Activated CD4-positive, alpha-beta T cell treated with anti-CD3 and anti-CD28 coated beads for 36 hours (primary cell): ENCODE measurements around the gene AMHR2. TPM values are rescaled to one million over a fixed set of nuclear protein-coding genes. Genes with fewer than 3 reads are reported as not detected.
"Not testable (repeated sequence)": the region's sequence is repeated elsewhere in the genome, so short reads cannot be mapped to it uniquely, and the experiment has no call there.

Experiments
- ATAC-seq: fragments of 200-7000 bp; cut with Tn5 transposase; one replicate; pipeline ENCODE4 v1.10.0; 2021; ENCODE audit warnings: mild to moderate bottlenecking, moderate library complexity
- CTCF ChIA-PET: fragments of 350-600 bp; sonication (Branson Sonifier 250); formaldehyde crosslinking; loops from one replicate; lab custom pipeline; 2021; ENCODE audit warnings: antibody characterized with exemption; lab: Charles Lee
- POLR2A ChIA-PET: fragments of 350-600 bp; sonication (Branson Sonifier 250); formaldehyde crosslinking; loops from one replicate; lab custom pipeline; 2021; ENCODE audit warnings: antibody characterized with exemption, inconsistent platforms; lab: Charles Lee
- DNase-seq: peaks from one replicate; pipeline ENCODE4 v3.0.0-alpha.2; 2020
- H3K27ac Mint-ChIP-seq: one replicate; pipeline ENCODE4 v1.8.0; 2021; ENCODE audit warnings: mixed read lengths
- H3K27me3 Mint-ChIP-seq: one replicate; pipeline ENCODE4 v1.8.0; 2021; ENCODE audit warnings: mixed read lengths
- H3K36me3 Mint-ChIP-seq: one replicate; pipeline ENCODE4 v1.8.0; 2021; ENCODE audit warnings: low read depth, mixed read lengths
- H3K4me1 Mint-ChIP-seq: one replicate; pipeline ENCODE4 v1.8.0; 2021; ENCODE audit warnings: mixed read lengths
- H3K4me3 Mint-ChIP-seq: one replicate; pipeline ENCODE4 v1.8.0; 2021; ENCODE audit warnings: mild to moderate bottlenecking, moderate library complexity, mixed read lengths
- H3K9me3 Mint-ChIP-seq: one replicate; pipeline ENCODE4 v1.8.0; 2021; ENCODE audit warnings: low read depth, mixed read lengths
- intact Hi-C, 2 experiments: fragments of 100-400 bp; cut with DNase I in 1 of 2; cut with micrococcal nuclease in 1 of 2; formaldehyde crosslinking; loops; one replicate each; pipeline versions ENCODE4 v1.14.2 to v1.15.1; 2022 to 2024; cut with DNase I, micrococcal nuclease
- total RNA-seq, 2 experiments: library from RNA; stranded (reverse); gene quantifications; one replicate each; pipeline ENCODE4 v1.2.3, GENCODE V29; 2021

Gene AMHR2
- total RNA-seq = not detected

DNA sequence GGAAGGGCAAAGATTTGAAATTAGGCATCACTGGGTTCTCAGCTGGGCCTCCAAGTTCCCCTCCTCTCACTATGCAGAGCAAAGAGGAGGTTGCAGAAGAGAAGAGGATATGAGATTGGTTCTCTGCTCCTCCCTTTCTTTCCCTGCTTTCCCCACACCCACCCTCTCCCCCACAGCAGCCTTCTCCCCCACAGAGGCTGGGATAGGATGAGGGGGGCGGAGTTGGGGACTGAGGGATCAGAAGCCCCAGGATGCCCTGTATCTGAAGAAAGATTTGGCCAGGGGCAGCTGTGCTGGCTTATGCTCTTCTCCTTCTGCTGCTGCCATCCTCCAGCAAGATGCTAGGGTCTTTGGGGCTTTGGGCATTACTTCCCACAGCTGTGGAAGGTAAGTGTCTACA lies at the start of gene AMHR2:
Gene AMHR2, plus strand, starts transcription at position 259 of the 400 bp plus-strand sequence. Its CDS starts 80 bp downstream, at position 339.
- POLR2A ChIA-PET = no interaction called here
- Mint-ChIP-seq H3K9me3 (no peaks in the 10 kb centered on the region), H3K36me3 (no peaks in the 10 kb centered on the region), H3K4me1 (peaks cover 30% of the 10 kb centered on the region), H3K27ac (no peak within 1 kb of the TSS), H3K27me3 (no peaks in the 10 kb centered on the region), H3K4me3 (no peak within 1 kb of the TSS)
- intact Hi-C loops = no loop called here
- CTCF ChIA-PET = interaction anchor here (1.0 to 7.0 kb wide), 3 partner anchors 12 to 100 kb away, joined by 5 to 117 read pairs (median 6); no protein-coding TSS in a partner anchor
- ATAC-seq (no peak), DNase-seq (no peak)

DNA sequence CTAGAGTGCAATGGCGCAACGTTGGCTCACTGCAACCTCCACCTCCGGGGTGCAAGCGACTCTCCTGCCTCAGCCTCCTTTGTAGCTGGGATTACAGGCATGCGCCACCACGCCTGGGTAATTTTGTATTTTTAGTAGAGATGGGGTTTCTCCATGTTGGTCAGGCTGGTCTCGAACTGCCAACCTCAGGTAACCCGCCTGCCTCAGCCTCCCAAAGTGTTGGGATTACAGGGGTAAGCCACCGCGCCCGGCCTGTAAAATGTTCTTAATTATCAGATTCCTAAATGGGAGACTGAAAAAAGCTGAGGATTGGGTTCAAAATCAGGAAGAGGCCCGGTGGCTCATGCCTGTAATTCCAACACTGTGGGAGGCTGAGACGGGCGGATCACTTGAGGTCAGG lies 49.4 kb upstream of the AMHR2 start:
- ATAC-seq, DNase-seq, H3K4me3 Mint-ChIP-seq, H3K27ac Mint-ChIP-seq, H3K36me3 Mint-ChIP-seq, H3K27me3 Mint-ChIP-seq, intact Hi-C loops, H3K9me3 Mint-ChIP-seq, POLR2A ChIA-PET: not testable (repeated sequence)
- CTCF ChIA-PET = interaction anchor here (0.7 to 1.1 kb wide), 2 partner anchors 48 to 56 kb away, joined by 3 to 4 read pairs; no protein-coding TSS in a partner anchor
- H3K4me1 Mint-ChIP-seq = peaks cover 31% of the 10 kb centered on the region

DNA sequence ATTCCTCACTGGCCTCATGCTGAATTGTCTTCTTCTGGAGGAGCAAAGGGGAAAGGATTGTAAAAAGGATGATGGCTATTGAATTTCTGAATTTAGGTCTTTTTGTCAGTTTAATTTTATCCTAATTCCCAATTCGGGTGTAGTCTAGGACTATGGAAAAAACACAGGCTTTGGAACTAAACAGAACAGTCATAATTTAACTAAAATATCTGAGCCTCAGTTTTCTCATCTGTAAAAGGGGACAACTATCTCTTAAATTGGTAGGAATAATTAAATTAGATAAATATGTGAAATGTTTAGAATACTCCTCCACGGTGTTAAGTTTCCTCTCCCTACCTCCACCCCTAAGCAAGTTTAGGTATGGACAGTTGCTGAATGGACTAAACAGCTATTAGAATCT lies 46.9 kb upstream of the AMHR2 start:
- Mint-ChIP-seq H3K27me3 (no peaks in the 10 kb centered on the region), H3K9me3 (no peaks in the 10 kb centered on the region), H3K4me3 (no peak overlapping the region), H3K36me3 (peaks cover 9% of the 10 kb centered on the region), H3K4me1 (peaks cover 34% of the 10 kb centered on the region), H3K27ac (peak overlapping the region; percentile 19)
- no peak for ATAC-seq
- DNase-seq = no peak
- intact Hi-C loops = no loop called here
- ChIA-PET CTCF (interaction anchor here (1.0 to 3.7 kb wide), 2 partner anchors 10 to 24 kb away, joined by 3 to 28 read pairs; no protein-coding TSS in a partner anchor), POLR2A (no interaction called here)

DNA sequence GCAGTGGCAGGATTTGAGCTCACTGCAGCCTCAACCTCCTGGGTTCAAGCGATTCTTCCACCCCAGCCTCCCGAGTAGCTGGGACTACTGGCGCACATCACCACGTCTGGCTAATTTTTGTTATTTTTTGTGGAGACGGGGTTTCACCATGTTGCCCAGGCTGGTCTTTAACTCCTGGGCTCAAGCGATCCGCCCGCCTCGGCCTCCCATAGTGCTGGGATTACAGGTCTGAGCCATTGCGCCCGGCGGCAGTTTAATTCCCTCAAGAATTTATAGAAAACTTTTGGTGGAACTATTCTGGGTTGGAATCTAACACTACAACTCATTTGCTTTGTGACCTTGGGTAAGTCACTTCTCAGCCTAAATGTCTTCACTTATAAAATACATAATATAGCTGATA lies 45.4 kb upstream of the AMHR2 start:
- H3K4me3 Mint-ChIP-seq = no peak overlapping the region
- DNase-seq = no peak
- ATAC-seq = no peak
- peaks cover 24% of the 10 kb centered on the region for H3K36me3 Mint-ChIP-seq
- intact Hi-C loops = loop anchor here in 1 of 2 experiments (2.0 kb wide), 2 partner anchors 123 to 371 kb away; partner anchors contain the start of genes EIF4B and TARBP2
- H3K27ac Mint-ChIP-seq = no peak overlapping the region
- H3K9me3 Mint-ChIP-seq = no peaks in the 10 kb centered on the region
- POLR2A ChIA-PET = no interaction called here
- no peaks in the 10 kb centered on the region for H3K27me3 Mint-ChIP-seq
- peaks cover 36% of the 10 kb centered on the region for H3K4me1 Mint-ChIP-seq
- CTCF ChIA-PET = interaction anchor here (0.7 to 4.4 kb wide), 6 partner anchors 26 to 123 kb away, joined by 3 to 28 read pairs (median 9); partner anchors contain the start of genes AAAS and TARBP2

DNA sequence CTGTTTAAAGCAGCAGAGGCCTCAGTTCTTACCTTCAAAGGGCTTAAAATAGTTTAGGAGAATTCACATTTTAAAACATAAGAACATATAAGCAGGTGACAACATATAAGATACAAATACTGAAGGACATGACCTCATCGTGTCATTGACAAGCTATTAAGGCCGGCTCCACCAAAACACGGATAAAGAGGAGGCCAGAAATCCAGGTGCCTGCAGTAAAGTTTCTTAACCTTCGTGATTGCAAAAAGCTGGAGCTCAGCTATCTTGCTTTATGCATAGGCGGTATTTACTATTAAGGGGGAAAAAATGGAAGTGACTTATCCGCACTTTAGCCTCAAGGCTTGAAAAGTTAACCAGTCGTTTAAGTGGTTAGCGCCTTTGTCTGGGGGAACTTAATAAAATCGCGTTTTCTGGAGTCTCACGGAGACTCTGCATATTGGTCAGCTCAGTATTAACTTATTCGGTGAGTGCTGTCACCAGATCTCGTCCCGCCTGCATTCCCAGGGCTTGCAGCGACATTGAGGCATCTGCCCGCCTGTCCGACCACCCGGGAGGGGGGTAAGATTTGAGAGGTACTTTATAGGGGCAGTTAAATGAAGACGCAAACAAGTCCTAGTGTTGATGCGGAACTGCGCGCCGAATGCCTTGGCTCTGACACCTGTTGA lies 44.8 kb upstream of the AMHR2 start:
- H3K4me3 Mint-ChIP-seq = no peak overlapping the region
- intact Hi-C loops = loop anchor here (1.0 to 2.0 kb wide), 6 partner anchors 55 to 372 kb away; partner anchors contain the start of genes CALCOCO1 (in 1 of the 2), CSAD (in 1 of the 2), EIF4B (in 1 of the 2) and PRR13 (in 1 of the 2)
- peaks cover 31% of the 10 kb centered on the region for H3K36me3 Mint-ChIP-seq
- ATAC-seq = no peak
- no peak overlapping the region for H3K27ac Mint-ChIP-seq
- DNase-seq = no peak
- POLR2A ChIA-PET = interaction anchor here (0.5 to 1.9 kb wide), 16 partner anchors 13 to 373 kb away, joined by 3 to 22 read pairs (median 5); partner anchors contain the start of genes AAAS, CSAD, EIF4B and TARBP2
- H3K9me3 Mint-ChIP-seq = no peaks in the 10 kb centered on the region
- H3K27me3 Mint-ChIP-seq = no peaks in the 10 kb centered on the region
- peaks cover 37% of the 10 kb centered on the region for H3K4me1 Mint-ChIP-seq
- CTCF ChIA-PET = interaction anchor here (0.7 to 4.4 kb wide), 15 partner anchors 13 to 367 kb away, joined by 3 to 28 read pairs (median 4); partner anchors contain the start of genes AAAS and TARBP2

DNA sequence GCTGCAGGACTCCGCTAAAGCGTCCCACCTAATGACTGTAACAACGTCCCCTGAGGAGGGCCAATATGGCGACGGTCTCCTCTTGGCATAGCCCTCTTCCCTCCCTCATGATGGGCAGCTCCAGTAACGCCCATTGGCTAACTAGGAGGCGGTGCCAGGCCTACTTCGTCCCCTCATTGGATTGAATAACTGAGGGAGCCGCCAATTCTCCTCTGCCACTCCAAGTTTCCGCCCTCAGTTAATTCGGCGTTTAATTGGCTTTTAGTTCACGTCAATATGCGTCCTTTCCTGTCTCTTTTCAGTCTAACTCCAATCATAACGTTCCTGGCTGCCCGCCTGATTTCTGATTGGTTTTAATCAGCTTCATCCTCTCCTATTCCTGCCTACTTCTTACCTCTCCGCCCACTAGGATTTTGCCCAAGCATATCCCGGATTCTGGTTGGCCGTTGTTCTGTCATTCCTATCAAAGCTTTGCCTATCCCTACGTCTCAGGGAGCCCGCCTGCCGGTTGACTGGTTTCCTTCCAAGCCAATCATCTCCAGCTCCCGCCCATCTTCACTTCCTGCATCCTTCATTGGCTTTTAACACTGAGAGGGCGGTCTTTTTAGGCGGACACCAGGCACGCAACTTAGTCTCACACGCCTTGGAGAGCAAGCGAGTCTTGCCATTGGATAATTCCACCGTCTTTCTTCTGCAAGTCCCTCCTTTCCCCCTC lies 44.1 kb upstream of the AMHR2 start:
- Mint-ChIP-seq H3K4me1 (peaks cover 39% of the 10 kb centered on the region), H3K36me3 (peaks cover 35% of the 10 kb centered on the region), H3K9me3 (no peaks in the 10 kb centered on the region), H3K27ac (no peak overlapping the region), H3K27me3 (no peaks in the 10 kb centered on the region), H3K4me3 (no peak overlapping the region)
- DNase-seq (peak; percentile 96), ATAC-seq (peak; percentile 82)
- intact Hi-C loops = loop anchor here (1.0 to 2.0 kb wide), 20 partner anchors 27 to 901 kb away; partner anchors contain the start of genes EIF4B (in 2 of the 2), PRR13 (in 2 of the 2), AAAS (in 1 of the 2) and ATF7 (in 1 of the 2)
- ChIA-PET POLR2A (interaction anchor here (0.5 to 1.9 kb wide), 17 partner anchors 13 to 373 kb away, joined by 3 to 22 read pairs (median 5); partner anchors contain the start of genes AAAS, CSAD, EIF4B and MYG1), CTCF (interaction anchor here (0.6 to 4.4 kb wide), 17 partner anchors 14 to 366 kb away, joined by 3 to 28 read pairs (median 4); partner anchors contain the start of genes AAAS, ESPL1 and TARBP2)

DNA sequence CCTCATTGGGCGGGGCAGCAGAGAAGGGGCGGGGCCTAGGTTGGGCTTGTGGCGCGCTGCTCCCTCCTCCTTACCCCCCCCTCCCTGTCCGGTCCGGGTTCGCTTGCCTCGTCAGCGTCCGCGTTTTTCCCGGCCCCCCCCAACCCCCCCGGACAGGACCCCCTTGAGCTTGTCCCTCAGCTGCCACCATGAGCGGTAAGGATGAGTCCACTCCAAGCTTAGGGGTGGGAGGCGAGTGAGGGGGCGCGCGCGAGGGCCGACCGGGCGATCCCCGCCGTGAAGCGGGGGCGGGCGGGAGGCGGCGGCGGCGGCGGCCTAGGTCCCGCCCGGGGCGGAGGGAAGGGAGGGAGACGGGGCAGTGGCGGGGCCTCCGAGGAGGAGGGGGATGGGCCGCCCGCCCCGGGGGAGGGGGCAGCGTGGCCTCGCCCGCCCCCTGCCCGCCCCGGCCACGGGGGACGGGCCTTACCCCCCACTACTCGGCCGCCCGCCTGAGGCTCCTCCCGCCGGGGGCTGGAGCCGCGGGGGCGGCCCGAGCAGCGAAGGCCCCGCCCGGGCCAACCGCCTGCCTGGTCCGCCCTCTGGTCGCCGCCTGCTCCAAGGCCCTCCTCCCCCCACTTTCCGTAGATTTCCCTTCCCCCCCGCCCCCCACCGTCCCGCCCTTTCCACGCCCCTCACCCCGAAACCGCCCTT lies 43.4 kb upstream of the AMHR2 start, which contains the start of gene SP1:
Gene SP1, plus strand, starts transcription at position 73 of the 690 bp plus-strand sequence. Its CDS starts 116 bp downstream, at position 189.
- intact Hi-C loops = loop anchor here (1.0 to 2.0 kb wide), 15 partner anchors 28 to 900 kb away; partner anchors contain the start of genes AAAS (in 1 of the 2), ATF7 (in 1 of the 2), ATP5MC2 (in 1 of the 2) and CBX5 (in 1 of the 2)
- peak; percentile 31 for ATAC-seq
- peaks cover 38% of the 10 kb centered on the region for H3K36me3 Mint-ChIP-seq

DNA sequence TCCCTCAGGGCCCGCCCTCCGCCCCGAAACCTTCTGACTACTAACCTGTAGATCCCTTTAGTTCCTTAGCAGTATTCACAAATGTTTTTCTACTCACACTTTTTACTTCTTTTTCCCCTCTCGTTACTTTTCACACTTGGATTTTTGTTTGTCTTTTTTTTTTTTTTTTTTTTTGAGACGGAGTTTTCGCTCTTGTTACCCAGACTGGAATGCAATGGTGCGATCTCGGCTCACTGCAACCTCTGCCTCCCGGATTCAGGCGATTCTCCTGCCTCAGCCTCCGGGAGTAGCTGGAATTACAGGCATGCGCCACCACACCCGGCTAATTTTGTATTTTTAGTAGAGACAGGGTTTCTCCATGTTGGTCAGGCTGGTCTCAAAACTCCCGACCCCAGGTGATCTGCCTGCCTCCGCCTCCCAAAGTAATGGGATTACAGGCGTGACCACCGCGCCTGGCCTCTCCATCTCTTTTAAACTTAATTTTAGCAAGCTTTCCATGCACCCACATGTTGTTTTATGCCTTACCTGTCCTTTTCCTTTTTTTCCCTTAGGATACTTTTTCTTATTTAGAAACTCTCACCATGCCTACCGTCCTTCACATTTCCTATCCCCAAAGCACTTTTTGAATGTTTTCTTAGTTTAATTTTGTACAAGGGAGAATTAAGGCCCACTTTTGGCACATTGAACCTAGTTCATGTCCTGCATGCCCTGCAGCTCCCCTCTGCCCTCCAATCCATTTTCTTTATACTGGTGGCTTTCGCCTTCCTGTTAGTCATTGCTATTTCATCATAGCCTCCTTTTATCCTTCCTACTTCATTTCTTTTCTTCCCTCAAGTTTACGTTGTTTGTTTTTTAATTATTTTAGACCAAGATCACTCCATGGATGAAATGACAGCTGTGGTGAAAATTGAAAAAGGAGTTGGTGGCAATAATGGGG lies 42.6 kb upstream of the AMHR2 start:
- Mint-ChIP-seq H3K27me3 (no peaks in the 10 kb centered on the region), H3K9me3 (no peaks in the 10 kb centered on the region), H3K4me1 (peaks cover 44% of the 10 kb centered on the region), H3K36me3 (peaks cover 40% of the 10 kb centered on the region), H3K27ac (peak overlapping the region; percentile 99), H3K4me3 (peak overlapping the region; percentile 94)
- POLR2A ChIA-PET = interaction anchor here (1.3 kb wide), 1 partner anchor 120 kb away, joined by 9 read pairs; the partner anchor contains the start of gene TARBP2
- intact Hi-C loops = loop anchor here (1.0 to 2.0 kb wide), 15 partner anchors 29 to 899 kb away; partner anchors contain the start of genes AAAS (in 1 of the 2), ATF7 (in 1 of the 2), ATP5MC2 (in 1 of the 2) and CBX5 (in 1 of the 2)
- CTCF ChIA-PET = interaction anchor here (1.0 to 4.4 kb wide), 8 partner anchors 13 to 60 kb away, joined by 3 to 26 read pairs (median 6); partner anchors contain the start of gene AAAS
- DNase-seq (no peak), ATAC-seq (no peak)

More for the DNA sequence above, 43.4 kb upstream of the AMHR2 start, which contains the start of gene SP1:
- CTCF ChIA-PET = interaction anchor here (0.8 to 4.4 kb wide), 8 partner anchors 15 to 221 kb away, joined by 3 to 28 read pairs (median 6); partner anchors contain the start of gene AAAS
- H3K4me3 Mint-ChIP-seq = peak within 1 kb of the TSS; percentile 94
- H3K27ac Mint-ChIP-seq = peak within 1 kb of the TSS; percentile 99
- H3K27me3 Mint-ChIP-seq = no peaks in the 10 kb centered on the region
- DNase-seq = peak; percentile 99
- POLR2A ChIA-PET = interaction anchor here (0.8 to 1.9 kb wide), 14 partner anchors 14 to 374 kb away, joined by 3 to 22 read pairs (median 5); partner anchors contain the start of genes AAAS, CSAD, EIF4B and MYG1
- H3K9me3 Mint-ChIP-seq = no peaks in the 10 kb centered on the region
- peaks cover 42% of the 10 kb centered on the region for H3K4me1 Mint-ChIP-seq
